ENCODE measurements around the gene UCKL1.

- no peak for TF ChIP-seq CTCF (IDR thresholded peaks at IDR 0.05; ENCODE audit: insufficient read depth, low read length)
- TF ChIP-seq POLR2AphosphoS5 (IDR thresholded peaks at IDR 0.05; ENCODE audit: low read depth): no peak
- TF ChIP-seq, protein P1, sequence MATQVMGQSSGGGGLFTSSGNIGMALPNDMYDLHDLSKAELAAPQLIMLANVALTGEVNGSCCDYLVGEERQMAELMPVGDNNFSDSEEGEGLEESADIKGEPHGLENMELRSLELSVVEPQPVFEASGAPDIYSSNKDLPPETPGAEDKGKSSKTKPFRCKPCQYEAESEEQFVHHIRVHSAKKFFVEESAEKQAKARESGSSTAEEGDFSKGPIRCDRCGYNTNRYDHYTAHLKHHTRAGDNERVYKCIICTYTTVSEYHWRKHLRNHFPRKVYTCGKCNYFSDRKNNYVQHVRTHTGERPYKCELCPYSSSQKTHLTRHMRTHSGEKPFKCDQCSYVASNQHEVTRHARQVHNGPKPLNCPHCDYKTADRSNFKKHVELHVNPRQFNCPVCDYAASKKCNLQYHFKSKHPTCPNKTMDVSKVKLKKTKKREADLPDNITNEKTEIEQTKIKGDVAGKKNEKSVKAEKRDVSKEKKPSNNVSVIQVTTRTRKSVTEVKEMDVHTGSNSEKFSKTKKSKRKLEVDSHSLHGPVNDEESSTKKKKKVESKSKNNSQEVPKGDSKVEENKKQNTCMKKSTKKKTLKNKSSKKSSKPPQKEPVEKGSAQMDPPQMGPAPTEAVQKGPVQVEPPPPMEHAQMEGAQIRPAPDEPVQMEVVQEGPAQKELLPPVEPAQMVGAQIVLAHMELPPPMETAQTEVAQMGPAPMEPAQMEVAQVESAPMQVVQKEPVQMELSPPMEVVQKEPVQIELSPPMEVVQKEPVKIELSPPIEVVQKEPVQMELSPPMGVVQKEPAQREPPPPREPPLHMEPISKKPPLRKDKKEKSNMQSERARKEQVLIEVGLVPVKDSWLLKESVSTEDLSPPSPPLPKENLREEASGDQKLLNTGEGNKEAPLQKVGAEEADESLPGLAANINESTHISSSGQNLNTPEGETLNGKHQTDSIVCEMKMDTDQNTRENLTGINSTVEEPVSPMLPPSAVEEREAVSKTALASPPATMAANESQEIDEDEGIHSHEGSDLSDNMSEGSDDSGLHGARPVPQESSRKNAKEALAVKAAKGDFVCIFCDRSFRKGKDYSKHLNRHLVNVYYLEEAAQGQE (IDR thresholded peaks at IDR 0.05; ENCODE audit: insufficient replicate concordance, low read depth): no peak
- no peak for TF ChIP-seq GABPA (IDR thresholded peaks at IDR 0.05; ENCODE audit: low read depth)
- no peak for TF ChIP-seq SPI1 (IDR thresholded peaks at IDR 0.05; ENCODE audit: borderline replicate concordance, low read depth)
Observed at GRCh38 chr20:63955281-63955826, 862 bp downstream of the UCKL1 start.
